ENCODE measurements around the gene ATP5F1A. TPM values are rescaled to one million over a fixed set of nuclear protein-coding genes. Genes with fewer than 3 reads are reported as not detected.
"Not testable (repeated sequence)": the region's sequence is repeated elsewhere in the genome, so short reads cannot be mapped to it uniquely, and the experiment has no call there.

The ATP5F1A gene
- 273 TPM for total RNA-seq

DNA sequence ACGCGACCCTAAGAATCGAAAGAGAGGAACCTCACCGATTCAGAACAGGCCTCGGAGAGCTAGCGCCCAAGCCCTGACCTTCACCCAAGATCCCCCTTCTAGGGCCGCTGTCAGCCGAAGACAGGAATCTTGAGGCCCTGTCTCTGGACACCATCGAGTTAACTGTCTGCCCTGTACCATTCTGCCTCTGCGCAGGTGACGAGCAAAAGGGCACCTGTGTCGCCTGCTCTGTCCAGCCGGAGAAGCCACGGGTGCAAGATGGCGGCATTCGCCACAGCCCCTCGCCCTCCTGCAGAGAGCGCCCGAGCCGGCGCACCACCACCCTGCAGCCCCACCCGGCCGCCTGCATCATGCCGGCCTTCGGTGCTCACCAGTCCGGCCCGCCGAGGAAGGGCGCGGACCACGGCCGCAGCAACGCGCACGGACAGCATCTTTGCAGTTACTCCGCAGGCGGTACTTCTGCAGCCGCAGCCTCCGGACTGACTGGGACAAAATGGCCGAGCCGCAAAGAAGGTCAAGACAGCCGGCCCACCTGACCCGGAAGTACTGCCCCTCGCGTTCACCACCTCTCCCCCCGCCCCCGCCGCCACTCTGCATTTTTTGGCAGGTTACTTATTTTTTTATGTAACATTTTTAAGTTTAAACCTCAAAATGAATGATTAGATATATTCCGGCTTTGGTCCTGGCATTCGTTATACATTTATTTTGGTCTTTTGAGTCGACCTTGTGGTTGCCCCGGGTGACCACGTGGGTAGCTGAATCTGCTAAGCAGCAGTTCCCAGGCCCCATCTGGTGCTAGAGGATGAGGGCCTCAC, at the start of gene ATP5F1A:
ATP5F1A (minus strand) TSS at position 496 of the 815 bp plus-strand sequence; CDS start at position 431, 65 bp downstream.
- Histone ChIP-seq H3K4me1 (peaks cover 3 to 21% of the 10 kb centered on the region in 2 donors), H3K9me3 (no peaks in the 10 kb centered on the region), H3K36me3 (peaks cover 13 to 17% of the 10 kb centered on the region in 2 donors), H3K4me3 (peak within 1 kb of the TSS; percentile 84 to 91), H3K27me3 (no peaks in the 10 kb centered on the region), H3K27ac (peak within 1 kb of the TSS; percentile 72 to 82)
- intact Hi-C loops (cut with DNase I) = loop anchor here (5.0 kb wide), 1 partner anchor 74 kb away; a partner anchor contains a TSS
- peak; percentile 64 to 88 for DNase-seq (ENCODE audit: low spot score in 2 of 2)
- TF ChIP-seq, protein P1, sequence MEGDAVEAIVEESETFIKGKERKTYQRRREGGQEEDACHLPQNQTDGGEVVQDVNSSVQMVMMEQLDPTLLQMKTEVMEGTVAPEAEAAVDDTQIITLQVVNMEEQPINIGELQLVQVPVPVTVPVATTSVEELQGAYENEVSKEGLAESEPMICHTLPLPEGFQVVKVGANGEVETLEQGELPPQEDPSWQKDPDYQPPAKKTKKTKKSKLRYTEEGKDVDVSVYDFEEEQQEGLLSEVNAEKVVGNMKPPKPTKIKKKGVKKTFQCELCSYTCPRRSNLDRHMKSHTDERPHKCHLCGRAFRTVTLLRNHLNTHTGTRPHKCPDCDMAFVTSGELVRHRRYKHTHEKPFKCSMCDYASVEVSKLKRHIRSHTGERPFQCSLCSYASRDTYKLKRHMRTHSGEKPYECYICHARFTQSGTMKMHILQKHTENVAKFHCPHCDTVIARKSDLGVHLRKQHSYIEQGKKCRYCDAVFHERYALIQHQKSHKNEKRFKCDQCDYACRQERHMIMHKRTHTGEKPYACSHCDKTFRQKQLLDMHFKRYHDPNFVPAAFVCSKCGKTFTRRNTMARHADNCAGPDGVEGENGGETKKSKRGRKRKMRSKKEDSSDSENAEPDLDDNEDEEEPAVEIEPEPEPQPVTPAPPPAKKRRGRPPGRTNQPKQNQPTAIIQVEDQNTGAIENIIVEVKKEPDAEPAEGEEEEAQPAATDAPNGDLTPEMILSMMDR (IDR thresholded peaks at IDR 0.05) = no peak

DNA sequence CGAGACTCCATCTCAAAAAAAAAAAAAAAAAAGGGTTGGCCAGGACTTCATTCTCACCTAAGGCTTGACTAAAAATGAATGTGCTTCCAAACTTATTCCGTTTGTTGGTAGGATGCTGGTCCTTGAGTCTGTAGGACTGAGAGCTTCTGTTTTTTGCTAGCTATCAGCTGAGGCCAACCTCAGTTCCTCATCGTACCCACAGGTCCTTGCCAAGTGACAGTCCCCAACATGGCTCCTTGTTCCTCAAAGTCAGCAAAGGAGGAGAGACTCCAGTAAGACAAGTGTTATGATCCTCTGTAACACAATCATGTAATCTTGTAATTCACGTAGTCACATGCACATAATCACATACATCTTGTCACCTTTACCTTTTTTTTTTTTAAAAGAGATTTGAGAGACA, 43.1 kb upstream of the ATP5F1A start:
- Histone ChIP-seq H3K9me3 (no peaks in the 10 kb centered on the region), H3K27ac (no peak overlapping the region), H3K27me3 (no peaks in the 10 kb centered on the region), H3K4me1 (no peaks in the 10 kb centered on the region), H3K4me3 (no peak overlapping the region), H3K36me3 (no peaks in the 10 kb centered on the region)
- TF ChIP-seq, protein P1 (IDR thresholded peaks at IDR 0.05) = no peak
- intact Hi-C loops (cut with DNase I) = no loop called here
- no peak for DNase-seq (ENCODE audit: low spot score in 2 of 2)

DNA sequence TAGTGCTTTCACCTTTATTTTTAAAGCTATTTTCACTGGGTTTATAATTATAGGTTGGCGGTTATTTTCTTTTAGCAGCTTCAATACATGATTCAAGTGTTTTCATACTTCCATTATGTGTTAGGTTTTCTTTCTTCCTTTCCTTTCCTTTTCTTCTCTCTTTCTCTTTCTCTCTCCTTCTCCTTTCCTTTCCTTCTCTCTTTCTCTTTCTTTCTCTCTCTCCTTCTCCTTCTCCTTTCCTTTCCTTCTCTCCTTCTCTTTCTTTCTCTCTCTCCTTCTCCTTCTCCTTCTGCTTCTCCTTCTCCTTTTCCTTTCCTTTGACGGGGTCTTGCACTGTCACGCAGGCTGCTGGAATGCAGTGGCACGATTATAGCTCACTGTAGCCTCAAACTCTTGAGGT, 42.1 kb upstream of the ATP5F1A start:
- no peak overlapping the region for H3K27ac ChIP-seq
- TF ChIP-seq, protein P1 (IDR thresholded peaks at IDR 0.05) = no peak
- no peak for DNase-seq (ENCODE audit: low spot score in 2 of 2)
- H3K4me3 ChIP-seq = no peak overlapping the region
- intact Hi-C loops (cut with DNase I) = no loop called here
- no peaks in the 10 kb centered on the region for H3K36me3 ChIP-seq
- no peaks in the 10 kb centered on the region for H3K27me3 ChIP-seq
- H3K4me1 ChIP-seq = no peaks in the 10 kb centered on the region
- no peaks in the 10 kb centered on the region for H3K9me3 ChIP-seq

DNA sequence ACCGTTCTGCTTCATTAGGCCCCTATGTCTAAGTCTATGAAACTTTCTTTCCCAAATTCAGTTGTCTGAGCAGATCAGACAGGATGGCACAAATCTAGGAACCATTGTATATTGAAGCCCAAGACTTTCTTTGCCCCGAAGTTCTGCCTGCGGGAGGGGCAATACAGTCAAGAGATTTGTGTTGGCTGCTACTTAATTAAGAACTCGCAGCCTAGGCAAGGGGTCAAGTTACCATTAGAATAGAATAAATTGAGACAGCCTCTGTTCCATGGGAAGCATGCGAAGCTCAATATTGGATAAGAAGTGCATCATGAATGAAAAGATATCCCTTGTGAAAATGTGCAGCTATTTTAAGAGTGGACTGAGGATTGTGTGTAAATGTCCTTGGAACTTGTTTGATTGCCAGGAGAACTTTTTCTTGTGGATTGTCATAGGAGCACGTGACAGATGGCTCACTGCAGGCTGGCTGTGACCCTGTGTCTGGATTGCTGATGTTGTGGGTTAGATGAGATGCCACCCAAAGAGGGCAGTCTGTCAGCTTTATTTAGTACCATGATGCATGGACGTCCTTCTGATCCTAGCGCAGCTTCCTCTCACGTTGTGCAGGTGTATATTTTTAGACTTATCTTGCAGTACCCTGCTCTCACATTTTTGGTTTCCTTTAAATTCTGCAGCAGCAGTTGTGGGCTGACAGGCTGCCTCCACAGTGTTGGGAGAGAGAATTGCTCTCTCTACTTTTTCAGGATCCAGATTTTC, 37.0 kb upstream of the ATP5F1A start:
- no peaks in the 10 kb centered on the region for H3K9me3 ChIP-seq
- TF ChIP-seq, protein P1 (IDR thresholded peaks at IDR 0.05) = no peak
- H3K4me1 ChIP-seq = no peaks in the 10 kb centered on the region
- peaks cover 0 to 7% of the 10 kb centered on the region in 2 donors for H3K36me3 ChIP-seq
- DNase-seq (ENCODE audit: low spot score in 2 of 2) = no peak
- no peak overlapping the region for H3K27ac ChIP-seq
- no peaks in the 10 kb centered on the region for H3K27me3 ChIP-seq
- H3K4me3 ChIP-seq = no peak overlapping the region
- intact Hi-C loops (cut with DNase I) = no loop called here

DNA sequence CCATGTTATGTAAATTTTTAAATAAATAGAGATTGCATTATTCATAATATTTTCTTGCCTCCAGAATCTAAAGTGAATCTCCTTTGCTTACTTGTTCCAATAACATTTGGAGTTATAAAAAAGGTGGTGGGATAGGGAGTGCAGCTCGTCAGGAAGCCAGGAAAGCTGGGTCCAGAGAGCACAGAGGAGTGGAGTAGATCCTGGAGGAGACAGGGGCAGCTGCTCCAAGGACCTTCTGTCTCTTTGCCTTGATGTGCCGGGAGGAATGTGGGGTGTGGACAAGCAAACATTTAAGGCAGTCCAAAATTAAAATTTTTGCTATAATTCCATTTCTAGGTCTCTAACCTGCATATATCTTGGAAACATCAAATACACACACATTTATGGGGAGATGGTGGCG, 35.4 kb upstream of the ATP5F1A start:
- Histone ChIP-seq H3K27ac (no peak overlapping the region), H3K9me3 (no peaks in the 10 kb centered on the region), H3K4me3 (no peak overlapping the region), H3K36me3 (peaks cover 8 to 23% of the 10 kb centered on the region in 2 donors), H3K4me1 (no peaks in the 10 kb centered on the region), H3K27me3 (no peaks in the 10 kb centered on the region)
- no peak for DNase-seq (ENCODE audit: low spot score in 2 of 2)
- intact Hi-C loops (cut with DNase I) = no loop called here
- TF ChIP-seq, protein P1 (IDR thresholded peaks at IDR 0.05) = no peak

DNA sequence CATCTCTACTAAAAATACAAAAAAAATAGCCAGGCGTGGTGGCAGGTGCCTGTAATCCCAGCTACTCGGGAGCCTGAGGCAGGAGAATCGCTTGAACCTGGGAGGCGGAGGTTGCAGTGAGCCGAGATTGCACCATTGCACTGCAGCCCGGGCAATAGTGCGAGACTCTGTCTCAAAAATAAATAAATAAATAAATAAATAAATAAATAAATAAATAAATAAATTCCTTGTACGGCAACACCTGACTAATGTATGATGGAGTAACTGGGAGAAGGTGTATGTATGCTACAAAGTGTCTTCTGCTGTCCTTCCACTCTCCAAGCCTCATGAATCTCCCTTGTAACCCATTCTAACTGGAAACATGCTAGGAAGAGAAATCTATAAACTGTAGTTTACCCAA, 32.5 kb upstream of the ATP5F1A start:
- DNase-seq (ENCODE audit: low spot score in 2 of 2); H3K4me3 ChIP-seq; H3K27ac ChIP-seq; intact Hi-C loops (cut with DNase I); H3K27me3 ChIP-seq; H3K4me1 ChIP-seq; H3K9me3 ChIP-seq: not testable (repeated sequence)
- peaks cover 31 to 49% of the 10 kb centered on the region in 2 donors for H3K36me3 ChIP-seq

Data from ascending aorta (tissue), 2 donors.